Measurements from ENCODE around the gene OSBPL5. TPM values are rescaled to one million over a fixed set of nuclear protein-coding genes. Genes with fewer than 3 reads are reported as not detected.

OSBPL5 gene
- total RNA-seq, 1 experiment from 2014 or later = 5.0 TPM

GRCh38 chr11:3197044-3197695, 32.1 kb upstream of the OSBPL5 start:
- DNase-seq (ENCODE audit: low read depth) = no peak

GRCh38 chr11:3196161-3197043, 31.3 kb upstream of the OSBPL5 start:
- DNase-seq (ENCODE audit: low read depth) = no peak

GRCh38 chr11:3195251-3196160, 30.4 kb upstream of the OSBPL5 start:
- DNase-seq (ENCODE audit: low read depth) = no peak

- no peak for DNase-seq (ENCODE audit: low read depth)
Observed at GRCh38 chr11:3194016-3194816, 29.1 kb upstream of the OSBPL5 start.

- no peak for DNase-seq (ENCODE audit: low read depth)
Observed at GRCh38 chr11:3193373-3194015, 28.4 kb upstream of the OSBPL5 start.

GRCh38 chr11:3192511-3193372, 27.6 kb upstream of the OSBPL5 start:
- no peak for DNase-seq (ENCODE audit: low read depth)

- no peak for DNase-seq (ENCODE audit: low read depth)
Observed at GRCh38 chr11:3191586-3192324, 26.6 kb upstream of the OSBPL5 start.

GRCh38 chr11:3190600-3190999, 25.5 kb upstream of the OSBPL5 start:
- DNase-seq (ENCODE audit: low read depth) = no peak

GRCh38 chr11:3189886-3190583, 24.9 kb upstream of the OSBPL5 start:
- DNase-seq (ENCODE audit: low read depth) = no peak

- DNase-seq (ENCODE audit: low read depth) = no peak
Observed at GRCh38 chr11:3189196-3189843, 24.2 kb upstream of the OSBPL5 start.

GRCh38 chr11:3188496-3189195, 23.5 kb upstream of the OSBPL5 start:
- no peak for DNase-seq (ENCODE audit: low read depth)

- no peak for DNase-seq (ENCODE audit: low read depth)
Observed at GRCh38 chr11:3186166-3186953, 21.2 kb upstream of the OSBPL5 start.

- no peak for DNase-seq (ENCODE audit: low read depth)
Observed at GRCh38 chr11:3184732-3185347, 19.7 kb upstream of the OSBPL5 start.

GRCh38 chr11:3183523-3183922, 18.4 kb upstream of the OSBPL5 start:
- DNase-seq (ENCODE audit: low read depth) = no peak

GRCh38 chr11:3182462-3182852, 17.3 kb upstream of the OSBPL5 start:
- no peak for DNase-seq (ENCODE audit: low read depth)

Data from M059J (cell line).